Ishikawa (cell line): Measurements from ENCODE around the gene RALGPS2.

Source experiments
- CEBPB ChIP-seq: IDR thresholded peaks from 2 replicates; pipeline ENCODE4 v1.6.1; 2012
- CREB1 ChIP-seq: IDR thresholded peaks from 2 replicates; pipeline ENCODE4 v1.6.1; 2012; ENCODE audit warnings: low read depth
- EGR1 ChIP-seq: IDR thresholded peaks from 2 replicates; pipeline ENCODE4 v1.6.1; 2012
- EP300 ChIP-seq: IDR thresholded peaks from 2 replicates; pipeline ENCODE4 v1.6.1; 2012; ENCODE audit warnings: borderline replicate concordance
- FOXM1 ChIP-seq: IDR thresholded peaks from 2 replicates; pipeline ENCODE4 v1.6.1; 2012; ENCODE audit warnings: low read depth, borderline replicate concordance
- NFIC ChIP-seq: IDR thresholded peaks from 2 replicates; pipeline ENCODE4 v1.6.1; 2012
- RAD21 ChIP-seq: IDR thresholded peaks from 2 replicates; pipeline ENCODE4 v1.6.1; 2012; ENCODE audit warnings: low read depth
- TAF1 ChIP-seq: IDR thresholded peaks from 2 replicates; pipeline ENCODE4 v1.6.1; 2012; ENCODE audit warnings: low read depth, mild to moderate bottlenecking
- TCF12 ChIP-seq: IDR thresholded peaks from 2 replicates; pipeline ENCODE4 v1.6.1; 2012; ENCODE audit warnings: low read depth
- YY1 ChIP-seq: IDR thresholded peaks from 2 replicates; pipeline ENCODE4 v1.6.1; 2012; ENCODE audit warnings: low read depth
- ZBTB7A ChIP-seq: IDR thresholded peaks from 2 replicates; pipeline ENCODE4 v1.6.1; 2012; ENCODE audit warnings: low read depth
- TF ChIP-seq, protein P1 (sequence below): IDR thresholded peaks from 2 replicates; pipeline ENCODE4 v1.6.1; 2012; ENCODE audit warnings: low read depth, mild to moderate bottlenecking
- TF ChIP-seq, protein P2 (sequence below): IDR thresholded peaks from 2 replicates; pipeline ENCODE4 v1.6.1; 2012

DNA sequence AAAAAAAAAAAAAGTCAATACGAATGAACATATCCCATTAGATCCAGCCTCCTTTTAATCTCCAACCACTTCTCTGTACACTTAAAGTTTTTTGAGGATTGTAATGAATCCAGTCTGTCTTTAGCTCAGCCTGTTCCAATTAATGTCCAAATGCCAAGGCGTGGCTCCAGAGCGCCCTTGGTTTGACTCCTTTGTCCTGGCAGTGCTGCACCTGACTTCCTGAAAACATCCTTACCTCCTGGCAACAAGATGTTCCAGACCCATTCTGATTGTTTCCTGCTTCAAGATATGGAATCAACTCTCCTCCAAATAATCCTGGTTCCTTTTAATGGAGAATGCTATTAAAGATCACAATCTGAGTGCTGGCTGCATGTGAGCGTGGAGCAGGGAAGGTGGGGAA, 226.6 kb downstream of the RALGPS2 start:
- TF ChIP-seq FOXM1: no peak
- TF ChIP-seq NFIC: no peak
- TF ChIP-seq TAF1: no peak
- no peak for TF ChIP-seq CEBPB
- no peak for TF ChIP-seq EP300
- no peak for TF ChIP-seq RAD21
- no peak for TF ChIP-seq CREB1
- TF ChIP-seq, protein P1, sequence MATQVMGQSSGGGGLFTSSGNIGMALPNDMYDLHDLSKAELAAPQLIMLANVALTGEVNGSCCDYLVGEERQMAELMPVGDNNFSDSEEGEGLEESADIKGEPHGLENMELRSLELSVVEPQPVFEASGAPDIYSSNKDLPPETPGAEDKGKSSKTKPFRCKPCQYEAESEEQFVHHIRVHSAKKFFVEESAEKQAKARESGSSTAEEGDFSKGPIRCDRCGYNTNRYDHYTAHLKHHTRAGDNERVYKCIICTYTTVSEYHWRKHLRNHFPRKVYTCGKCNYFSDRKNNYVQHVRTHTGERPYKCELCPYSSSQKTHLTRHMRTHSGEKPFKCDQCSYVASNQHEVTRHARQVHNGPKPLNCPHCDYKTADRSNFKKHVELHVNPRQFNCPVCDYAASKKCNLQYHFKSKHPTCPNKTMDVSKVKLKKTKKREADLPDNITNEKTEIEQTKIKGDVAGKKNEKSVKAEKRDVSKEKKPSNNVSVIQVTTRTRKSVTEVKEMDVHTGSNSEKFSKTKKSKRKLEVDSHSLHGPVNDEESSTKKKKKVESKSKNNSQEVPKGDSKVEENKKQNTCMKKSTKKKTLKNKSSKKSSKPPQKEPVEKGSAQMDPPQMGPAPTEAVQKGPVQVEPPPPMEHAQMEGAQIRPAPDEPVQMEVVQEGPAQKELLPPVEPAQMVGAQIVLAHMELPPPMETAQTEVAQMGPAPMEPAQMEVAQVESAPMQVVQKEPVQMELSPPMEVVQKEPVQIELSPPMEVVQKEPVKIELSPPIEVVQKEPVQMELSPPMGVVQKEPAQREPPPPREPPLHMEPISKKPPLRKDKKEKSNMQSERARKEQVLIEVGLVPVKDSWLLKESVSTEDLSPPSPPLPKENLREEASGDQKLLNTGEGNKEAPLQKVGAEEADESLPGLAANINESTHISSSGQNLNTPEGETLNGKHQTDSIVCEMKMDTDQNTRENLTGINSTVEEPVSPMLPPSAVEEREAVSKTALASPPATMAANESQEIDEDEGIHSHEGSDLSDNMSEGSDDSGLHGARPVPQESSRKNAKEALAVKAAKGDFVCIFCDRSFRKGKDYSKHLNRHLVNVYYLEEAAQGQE: no peak
- TF ChIP-seq ZBTB7A: no peak
- TF ChIP-seq TCF12: no peak
- TF ChIP-seq, protein P2, sequence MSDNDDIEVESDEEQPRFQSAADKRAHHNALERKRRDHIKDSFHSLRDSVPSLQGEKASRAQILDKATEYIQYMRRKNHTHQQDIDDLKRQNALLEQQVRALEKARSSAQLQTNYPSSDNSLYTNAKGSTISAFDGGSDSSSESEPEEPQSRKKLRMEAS: no peak
- TF ChIP-seq EGR1: no peak
- TF ChIP-seq YY1: no peak
